ENCODE data around the gene SPAG16.

- no peak for TF ChIP-seq GATA2 (IDR thresholded peaks at IDR 0.05; ENCODE audit: low read depth, low read length)
- TF ChIP-seq GATA3 (IDR thresholded peaks at IDR 0.05; ENCODE audit: low read depth, low read length): no peak
Observed at GRCh38 chr2:213559053-213559452, 274.8 kb downstream of the SPAG16 start.

All from SH-SY5Y (cell line).